H1 (cell line): ENCODE measurements around the gene COASY. TPM values are rescaled to one million over a fixed set of nuclear protein-coding genes. Genes with fewer than 3 reads are reported as not detected.

Experiments
- CHD7 ChIP-seq: fragments of 300-600 bp; sonication (generic); IDR thresholded peaks from 2 replicates; pipeline ENCODE4 v1.7.1; 2012; ENCODE audit warnings: low read length, moderate library complexity, mild to moderate bottlenecking, inconsistent platforms; ENCODE audit not compliant: insufficient replicate concordance
- EZH2 ChIP-seq: fragments of 200-600 bp; sonication (generic); IDR thresholded peaks from 2 replicates; pipeline ENCODE4 v1.7.1; 2012; ENCODE audit warnings: low read depth, mild to moderate bottlenecking, moderate library complexity, low read length, inconsistent platforms; ENCODE audit not compliant: severe bottlenecking
- SUZ12 ChIP-seq: fragments of 200-600 bp; sonication (generic); IDR thresholded peaks from 2 replicates; pipeline ENCODE4 v1.6.1; 2012; ENCODE audit warnings: mild to moderate bottlenecking, inconsistent platforms, low read length, moderate library complexity, mixed read lengths
- TAF7 ChIP-seq: optimal IDR thresholded peaks from 2 replicates; pipeline ENCODE3; 2011; ENCODE audit warnings: low read depth, mild to moderate bottlenecking, inconsistent platforms, low read length, moderate library complexity, borderline replicate concordance
- polyA plus RNA-seq, 7 experiments: library from polyadenylated mRNA; depleted of rRNA in 3 of 7; stranded (reverse) in 5 of 7; unstranded in 2 of 7; fragments of >200 nt in 5 of 7; fragments of 200-250 nt in 2 of 7; gene quantifications; 1 replicate in 5 of 7; 2 replicates in 1 of 7; 4 replicates in 1 of 7; pipeline versions ENCODE4 v1.2.1 to v1.2.3, GENCODE V29; 2011 to 2013; ENCODE audit warnings: missing spikeins in 2 of 7, mixed read lengths in 2 of 7
- total RNA-seq: library from RNA; stranded (reverse); fragmentation: NEBNext Ultra II Directional; extraction: Animal tissue kit (Norgen Biotek cat#: 25700); gene quantifications from 2 replicates; pipeline ENCODE4 v1.2.1, GENCODE V29; 2021

Gene COASY
- total and polyA plus RNA-seq, 2 of the 8 experiments (the other 6 are each of a cell fraction or from before 2014, with no cell fraction given) = 64.5 to 100 TPM

- TF ChIP-seq EZH2 (no peak), CHD7 (no peak), SUZ12 (no peak), TAF7 (no peak)
Observed at GRCh38 chr17:42609182-42609813, 47.4 kb downstream of the COASY start, which contains the start of the genes RETREG3 and TUBG1 (continued).
